HS-5 (cell line): Measurements from ENCODE around the gene KIF3A.

Experiments
- DNase-seq: peaks from one replicate; pipeline ENCODE4 v3.0.0-alpha.2; 2012; ENCODE audit warnings: low read depth

Gene KIF3A

GRCh38 chr5:132753135-132753987, 16.0 kb upstream of the KIF3A start:
- no peak for DNase-seq

- no peak for DNase-seq
These were observed 15.3 kb upstream of the KIF3A start for GRCh38 chr5:132752581-132753125.

GRCh38 chr5:132751971-132752580, 14.7 kb upstream of the KIF3A start:
- no peak for DNase-seq

GRCh38 chr5:132751444-132751843, 14.1 kb upstream of the KIF3A start:
- peak; percentile 56 for DNase-seq

GRCh38 chr5:132750471-132751230, 13.3 kb upstream of the KIF3A start:
- DNase-seq: no peak

- DNase-seq: no peak
These were observed 12.2 kb upstream of the KIF3A start for GRCh38 chr5:132749506-132749905.

GRCh38 chr5:132748522-132749000, 11.2 kb upstream of the KIF3A start:
- no peak for DNase-seq

- DNase-seq: no peak
These were observed 10.5 kb upstream of the KIF3A start for GRCh38 chr5:132747616-132748440.

- no peak for DNase-seq
These were observed 9.7 kb upstream of the KIF3A start, which contains the start of gene CCNI2 for GRCh38 chr5:132746954-132747615. TSS of gene CCNI2 (plus strand) at chr5:132747426. CDS start at chr5:132747496, 70 bp downstream.

- DNase-seq: no peak
These were observed 9.2 kb upstream of the KIF3A start for GRCh38 chr5:132746592-132746953.

- DNase-seq: no peak
These were observed 7.3 kb upstream of the KIF3A start for GRCh38 chr5:132744659-132745058.

GRCh38 chr5:132742626-132743025, 5.3 kb upstream of the KIF3A start:
- no peak for DNase-seq

GRCh38 chr5:132742158-132742557, 4.8 kb upstream of the KIF3A start:
- no peak for DNase-seq

GRCh38 chr5:132739232-132739631, 1.9 kb upstream of the KIF3A start:
- no peak for DNase-seq

GRCh38 chr5:132737982-132738681, 786 bp upstream of the KIF3A start:
- no peak for DNase-seq

GRCh38 chr5:132734687-132735086, 2.7 kb downstream of the KIF3A start:
- no peak for DNase-seq

- DNase-seq: no peak
These were observed 3.7 kb downstream of the KIF3A start for GRCh38 chr5:132733499-132734148.

- no peak for DNase-seq
These were observed 7.5 kb downstream of the KIF3A start for GRCh38 chr5:132729896-132730295.

- no peak for DNase-seq
These were observed 11.6 kb downstream of the KIF3A start for GRCh38 chr5:132725745-132726144.
